Left ventricle myocardium inferior (tissue), 1 donor: ENCODE data around the gene RBM19. TPM values are rescaled to one million over a fixed set of nuclear protein-coding genes. Genes with fewer than 3 reads are reported as not detected.

Experiments
- DNase-seq: peaks from one replicate; pipeline ENCODE4 v3.0.0-alpha.2; 2020
- H3K27ac ChIP-seq: fragments of 200-600 bp; replicated peaks from 2 replicates; pipeline ENCODE4 v1.8.0; 2021
- H3K27me3 ChIP-seq: fragments of 200-600 bp; 2 replicates; pipeline ENCODE4 v1.8.0; 2021; ENCODE audit warnings: low read depth
- H3K36me3 ChIP-seq: fragments of 200-600 bp; 2 replicates; pipeline ENCODE4 v1.8.0; 2021
- H3K4me1 ChIP-seq: fragments of 200-600 bp; 2 replicates; pipeline ENCODE4 v1.8.0; 2021
- H3K4me3 ChIP-seq: fragments of 200-600 bp; 2 replicates; pipeline ENCODE4 v1.8.0; 2021; ENCODE audit warnings: mild to moderate bottlenecking, moderate library complexity
- H3K9me3 ChIP-seq: fragments of 200-600 bp; replicated peaks from 2 replicates; pipeline ENCODE4 v1.8.0; 2021
- CTCF ChIP-seq: fragments of 200-600 bp; IDR thresholded peaks from 2 replicates; pipeline ENCODE4 v1.8.0; 2021; ENCODE audit warnings: antibody characterized with exemption, mild to moderate bottlenecking, borderline replicate concordance
- intact Hi-C: fragments of 100-400 bp; cut with micrococcal nuclease; formaldehyde crosslinking; loops from one replicate; pipeline ENCODE4 v1.11.0; 2022
- total RNA-seq: library from RNA; stranded (reverse); fragmentation: NEBNext Ultra II Directional; extraction: Animal tissue kit (Norgen Biotek cat#: 25700); gene quantifications from one replicate; pipeline ENCODE4 v1.2.1, GENCODE V29; 2021
- donor health status: DM: no; HTN: yes; CAD: no; lungs with severe emphysema.

RBM19 gene
- total RNA-seq, 1 donor from 2014 or later: 18.9 TPM

GRCh38 chr12:113837084-113837483 lies 129.0 kb downstream of the RBM19 start:
- no peak overlapping the region for H3K4me3 ChIP-seq
- H3K27me3 ChIP-seq: no peaks in the 10 kb centered on the region
- H3K9me3 ChIP-seq: no peaks in the 10 kb centered on the region
- no peak for DNase-seq
- H3K4me1 ChIP-seq: no peaks in the 10 kb centered on the region
- no peak for TF ChIP-seq CTCF
- no peaks in the 10 kb centered on the region for H3K36me3 ChIP-seq
- intact Hi-C loops: no loop called here
- H3K27ac ChIP-seq: no peak overlapping the region

GRCh38 chr12:113835896-113836295 lies 130.2 kb downstream of the RBM19 start:
- no peaks in the 10 kb centered on the region for H3K4me1 ChIP-seq
- H3K27ac ChIP-seq: no peak overlapping the region
- no peak for DNase-seq
- no peak overlapping the region for H3K4me3 ChIP-seq
- no peaks in the 10 kb centered on the region for H3K9me3 ChIP-seq
- intact Hi-C loops: no loop called here
- TF ChIP-seq CTCF: no peak
- H3K36me3 ChIP-seq: no peaks in the 10 kb centered on the region
- no peaks in the 10 kb centered on the region for H3K27me3 ChIP-seq

GRCh38 chr12:113835433-113835832 lies 130.7 kb downstream of the RBM19 start:
- DNase-seq: no peak
- H3K9me3 ChIP-seq: no peaks in the 10 kb centered on the region
- no peaks in the 10 kb centered on the region for H3K4me1 ChIP-seq
- no peak overlapping the region for H3K27ac ChIP-seq
- TF ChIP-seq CTCF: no peak
- no peaks in the 10 kb centered on the region for H3K27me3 ChIP-seq
- intact Hi-C loops: no loop called here
- no peaks in the 10 kb centered on the region for H3K36me3 ChIP-seq
- no peak overlapping the region for H3K4me3 ChIP-seq

- Histone ChIP-seq H3K4me3 (no peak overlapping the region), H3K27ac (no peak overlapping the region), H3K36me3 (no peaks in the 10 kb centered on the region), H3K27me3 (no peaks in the 10 kb centered on the region), H3K4me1 (no peaks in the 10 kb centered on the region), H3K9me3 (no peaks in the 10 kb centered on the region)
- TF ChIP-seq CTCF: no peak
- no peak for DNase-seq
- intact Hi-C loops: no loop called here
Observed at GRCh38 chr12:113833422-113833821, 132.7 kb downstream of the RBM19 start.

- no peak for TF ChIP-seq CTCF
- intact Hi-C loops: no loop called here
- no peak for DNase-seq
- Histone ChIP-seq H3K36me3 (no peaks in the 10 kb centered on the region), H3K4me3 (no peak overlapping the region), H3K4me1 (no peaks in the 10 kb centered on the region), H3K27me3 (no peaks in the 10 kb centered on the region), H3K9me3 (no peaks in the 10 kb centered on the region), H3K27ac (no peak overlapping the region)
Observed at GRCh38 chr12:113831476-113831875, 134.6 kb downstream of the RBM19 start.

- Histone ChIP-seq H3K9me3 (no peaks in the 10 kb centered on the region), H3K27me3 (no peaks in the 10 kb centered on the region), H3K27ac (no peak overlapping the region), H3K4me3 (no peak overlapping the region), H3K36me3 (no peaks in the 10 kb centered on the region), H3K4me1 (no peaks in the 10 kb centered on the region)
- intact Hi-C loops: no loop called here
- TF ChIP-seq CTCF: no peak
- no peak for DNase-seq
Observed at GRCh38 chr12:113831016-113831415, 135.1 kb downstream of the RBM19 start.
